Measurements from ENCODE around the gene PPP1R15A.

DNA sequence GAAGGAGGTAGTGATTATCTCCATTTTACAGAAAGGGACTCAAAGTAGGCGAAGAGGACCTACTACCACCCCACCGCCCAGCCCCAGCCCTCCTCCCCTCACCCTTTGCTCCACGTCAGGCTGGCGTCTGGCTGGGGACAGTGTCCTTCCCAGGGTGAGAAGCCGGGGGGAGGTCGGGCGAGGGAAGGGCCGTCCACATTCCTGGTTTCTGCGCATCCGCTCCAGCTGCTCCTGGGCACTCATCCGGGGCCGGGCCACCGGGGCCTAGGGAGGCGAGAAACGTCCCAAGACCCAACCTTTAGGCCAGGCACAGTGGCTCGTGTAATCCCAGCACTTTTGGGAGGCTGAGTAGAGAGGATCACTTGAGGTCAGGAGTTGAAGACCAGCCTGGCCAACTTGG, 31.2 kb upstream of the PPP1R15A start:
- no peak for TF ChIP-seq CTCF (IDR thresholded peaks at IDR 0.05)
- no peak for TF ChIP-seq POLR2A (IDR thresholded peaks at IDR 0.05)
- TF ChIP-seq POLR2AphosphoS5 (IDR thresholded peaks at IDR 0.05; ENCODE audit: insufficient read depth in 1 of 2, low read depth in 1 of 2) = no peak
